K562 (cell line): Measurements from ENCODE around the gene TSGA10. TPM values are rescaled to one million over a fixed set of nuclear protein-coding genes. Genes with fewer than 3 reads are reported as not detected.

Experiments used
- ATAC-seq: fragments of 200-7000 bp; cut with Tn5 transposase; 3 replicates; pipeline ENCODE4 v1.9.1; 2020; ENCODE audit warnings: moderate library complexity
- BruUV-seq: library from RNA; stranded (reverse); fragments of 400-500 nt; replicated peaks from 2 replicates; lab custom pipeline; 2021; lab: Mats Ljungman, UMichigan
- CTCF ChIA-PET: fragments of 300-600 bp; formaldehyde crosslinking; extraction: SDS; loops from one replicate; lab custom pipeline; 2021; ENCODE audit warnings: low intra/inter-chr PET ratio; lab: Yijun Ruan, JAX
- POLR2A ChIA-PET: fragments of 300-600, 350-650 bp; sonication (Branson Sonifier 250); formaldehyde crosslinking; extraction: SDS; loops from one replicate; lab custom pipeline; 2021; ENCODE audit warnings: antibody characterized with exemption, inconsistent platforms; lab: Yijun Ruan, JAX
- DNase-seq, 4 experiments: peaks; one replicate each; pipeline versions ENCODE4 v3.0.0 to v3.0.0-alpha.2; 2011 to 2018; ENCODE audit warnings: low spot score in 3 of 4, mixed read lengths in 3 of 4; ENCODE audit errors: extremely low read depth in 1 of 4
- FAIRE-seq: peaks from 2 replicates; lab custom pipeline; 2011; peaks lifted over from hg19 to GRCh38; lab: Jason Lieb, UNC
- H2AFZ ChIP-seq: 2 replicates; pipeline ENCODE4 v1.6.0; 2011; ENCODE audit warnings: low read depth, low read length, control low read depth, inconsistent platforms
- H3K27ac ChIP-seq: fragments of 200-600 bp; 3 replicates; pipeline ENCODE4 v1.8.0; 2011; ENCODE audit warnings: low read depth, mild to moderate bottlenecking, control low read depth, inconsistent platforms, low read length, moderate library complexity, mixed read lengths; ENCODE audit errors: extremely low read depth
- H3K27me3 ChIP-seq, 2 experiments: fragments of 300-600 bp in 1 of 2; 2 replicates in 1 of 2; 3 replicates in 1 of 2; pipeline versions ENCODE4 v1.6.0 to v1.8.0; 2011; ENCODE audit warnings: inconsistent platforms in 2 of 2, low read length in 2 of 2, mild to moderate bottlenecking in 1 of 2, mixed read lengths in 1 of 2, moderate library complexity in 1 of 2; ENCODE audit not compliant: control insufficient read depth in 2 of 2, insufficient read depth in 2 of 2
- H3K36me3 ChIP-seq: fragments of 300-600 bp; 3 replicates; pipeline ENCODE4 v1.8.0; 2011; ENCODE audit warnings: mild to moderate bottlenecking, low read length, inconsistent platforms; ENCODE audit not compliant: control insufficient read depth, insufficient read depth
- H3K4me1 ChIP-seq, 2 experiments: fragments of 200-600 bp in 1 of 2; replicated peaks in 1 of 2; 2 replicates in 1 of 2; 3 replicates in 1 of 2; pipeline versions ENCODE4 v1.5.1 to v1.8.0; 2011; ENCODE audit warnings: inconsistent platforms in 2 of 2, low read length in 2 of 2, mild to moderate bottlenecking in 1 of 2, mixed read lengths in 1 of 2, moderate library complexity in 1 of 2; ENCODE audit not compliant: control insufficient read depth in 2 of 2, insufficient read depth in 2 of 2
- H3K4me2 ChIP-seq: 2 replicates; pipeline ENCODE4 v1.6.1; 2011; ENCODE audit warnings: low read length, control low read depth, inconsistent platforms, mixed read lengths; ENCODE audit not compliant: insufficient read depth
- H3K4me3 ChIP-seq: fragments of 200-600 bp; sonication (generic), shearing (Covaris generic); 2 replicates; pipeline ENCODE4 v1.5.1; 2016; ENCODE audit warnings: control low read depth, inconsistent platforms
- H3K79me2 ChIP-seq: fragments of 200-600 bp; 3 replicates; pipeline ENCODE4 v1.8.0; 2011; ENCODE audit warnings: low read length, inconsistent platforms; ENCODE audit not compliant: control insufficient read depth, insufficient read depth
- H3K9ac ChIP-seq, 2 experiments: 2 replicates each; pipeline versions ENCODE4 v1.6.0 to v1.6.1; 2011; ENCODE audit warnings: low read depth in 2 of 2, low read length in 2 of 2, control low read depth in 1 of 2, inconsistent platforms in 1 of 2, mild to moderate bottlenecking in 1 of 2, mixed read lengths in 1 of 2; ENCODE audit not compliant: insufficient read depth in 1 of 2
- H3K9me1 ChIP-seq: one replicate; pipeline ENCODE4 v1.6.0; 2011; ENCODE audit warnings: inconsistent platforms, mild to moderate bottlenecking, low read length, moderate library complexity; ENCODE audit not compliant: control insufficient read depth, insufficient read depth
- H3K9me3 ChIP-seq: replicated peaks from 2 replicates; pipeline ENCODE4 v1.5.1; 2011; ENCODE audit warnings: low read depth, low read length, inconsistent platforms; ENCODE audit not compliant: control insufficient read depth, insufficient read depth
- H4K20me1 ChIP-seq: replicated peaks from 2 replicates; pipeline ENCODE4 v1.6.1; 2011; ENCODE audit warnings: low read length, inconsistent platforms, mixed read lengths; ENCODE audit not compliant: control insufficient read depth, insufficient read depth
- CTCF ChIP-seq, 3 experiments: IDR thresholded peaks in 2 of 3; conservative IDR thresholded peaks in 1 of 3; 2 replicates each; pipeline ENCODE4 v1.5.1; 2011 to 2012; ENCODE audit warnings: low read length in 3 of 3, mild to moderate bottlenecking in 3 of 3, control low read depth in 2 of 3, improper control_type of control experiment in 1 of 3, inconsistent platforms in 1 of 3, low read depth in 1 of 3, mixed read lengths in 1 of 3, moderate library complexity in 1 of 3; ENCODE audit not compliant: insufficient read depth in 2 of 3
- HIVEP1 ChIP-seq: fragments of 250-450 bp; sonication (Bioruptor Pico); IDR thresholded peaks from 2 replicates; pipeline ENCODE4 v1.4.0; 2020; ENCODE audit warnings: mild to moderate bottlenecking
- POLR2A ChIP-seq: fragments of 450-650 bp; conservative IDR thresholded peaks from 2 replicates; pipeline ENCODE4 v1.6.1; 2016
- ZNF512 ChIP-seq: IDR thresholded peaks from 2 replicates; pipeline ENCODE4 v1.6.1; 2016; ENCODE audit warnings: missing genetic modification characterization, missing compliant biosample characterization
- whole genome bisulfite sequencing: fragments of 100-300 bp; shearing (Covaris generic); methylation state at CpG from one replicate; pipeline ENCODE4 v1.1.6; 2016; ENCODE audit warnings: low coverage, mixed read lengths; ENCODE audit not compliant: insufficient coverage; ENCODE audit errors: missing lambda C conversion rate; 5-methylcytosine and 5-hydroxymethylcytosine counted together
- in situ Hi-C: fragments of 300-500 bp; cut with MboI; formaldehyde crosslinking; loops from 4 replicates; pipeline ENCODE4 v1.15.0; 2018; ENCODE audit warnings: inconsistent platforms, mixed read lengths
- intact Hi-C: fragments of 100-400 bp; cut with micrococcal nuclease; formaldehyde crosslinking; loops from 2 replicates; pipeline ENCODE4 v1.14.2; 2022
- polyA plus RNA-seq, 8 experiments: library from polyadenylated mRNA; depleted of rRNA in 4 of 8; stranded (reverse) in 5 of 8; unstranded in 3 of 8; fragments of >200 nt; fragmentation: Nextera tagmentation in 2 of 8; fragmentation: Illumina TruSeq in 1 of 8; extraction: Ambion mirVana in 2 of 8; extraction: Trizol in 1 of 8; gene quantifications; 2 replicates each; pipeline versions ENCODE4 v1.2.1 to v1.2.3, GENCODE V29; 2011 to 2014; ENCODE audit warnings: inconsistent platforms in 1 of 8, missing spikeins in 1 of 8
- total RNA-seq, 7 experiments: library from RNA; depleted of rRNA in 6 of 7; stranded (reverse); fragments of >200 nt in 6 of 7; fragmentation: Illumina TruSeq in 2 of 7; extraction: Trizol in 2 of 7; gene quantifications; 2 replicates each; pipeline versions ENCODE4 v1.2.1 to v1.2.3, GENCODE V29; 2011 to 2021; ENCODE audit warnings: low replicate concordance in 1 of 7

TSGA10 gene
- total and polyA plus RNA-seq, 9 of the 15 experiments (the other 6 are each of a cell fraction or from before 2014, with no cell fraction given): 2.1 to 11.3 (median 3.2) TPM

- FAIRE-seq: peak; percentile 70
- CTCF ChIA-PET: no interaction called here
- no peak for DNase-seq
Measured at GRCh38 chr2:99198103-99198841, 43.5 kb upstream of the TSGA10 start.

More at GRCh38 chr2:99198103-99198841, 43.5 kb upstream of the TSGA10 start:
- Histone ChIP-seq H2AFZ (no peak overlapping the region), H4K20me1 (no peaks in the 10 kb centered on the region), H3K4me1 (no peaks in the 10 kb centered on the region), H3K27me3 (no peaks in the 10 kb centered on the region), H3K4me3 (no peak overlapping the region), H3K27ac (no peak overlapping the region), H3K79me2 (0 out of 3 replicates have a peak, but pooled peaks cover 2% of the 10 kb centered on the region), H3K9me3 (no peaks in the 10 kb centered on the region), H3K4me2 (no peak overlapping the region), H3K9ac (no peak overlapping the region), H3K36me3 (peaks cover 54% of the 10 kb centered on the region; the same call in 2 of the 3 replicates), H3K9me1 (no peaks in the 10 kb centered on the region)
- WGBS: 82% methylated on average over 6 of the region's 6 CpGs
- TF ChIP-seq CTCF (IDR thresholded peaks at IDR 0.05 in 2 of 3, conservative IDR thresholded peaks at IDR 0.05 in 1 of 3; ENCODE audit: insufficient read depth in 2 of 3, low read depth in 1 of 3, low read length in 3 of 3) (0 out of 6 replicates have a peak, but pooled peaks of 2 of the 3 experiments have one; percentile 8), ZNF512 (tag) (no peak), HIVEP1 (CRISPR knock-in tag) (no peak), POLR2A (0 out of 2 replicates have a peak, but pooled peaks have one; percentile 30)
- in situ Hi-C loops: no loop called here
- intact Hi-C loops: no loop called here
- POLR2A ChIA-PET: no interaction called here
- ATAC-seq: peak; percentile 48
- no TSS peak for BruUV-seq
